HepG2 (cell line): ENCODE results near the gene TBCCD1. TPM values are rescaled to one million over a fixed set of nuclear protein-coding genes. Genes with fewer than 3 reads are reported as not detected.
A peak's percentile ranks its signal among the peaks of the same experiment; 100 is the strongest.

Experiments
- CSRNP2 ChIP-seq: sonication (generic); formaldehyde crosslinking; conservative IDR thresholded peaks from 2 replicates; pipeline ENCODE4 v1.8.0; 2022; ENCODE audit warnings: low read depth, missing genetic modification reagents
- EZH2 ChIP-seq: conservative IDR thresholded peaks from 2 replicates; pipeline ENCODE4 v1.6.1; 2012; ENCODE audit warnings: mild to moderate bottlenecking, low read depth, low read length, moderate library complexity
- HDAC2 ChIP-seq: sonication (generic); formaldehyde crosslinking; IDR thresholded peaks from 2 replicates; pipeline ENCODE4 v1.4.0; 2020; ENCODE audit warnings: missing genetic modification reagents
- IRF1 ChIP-seq: sonication (generic); formaldehyde crosslinking; IDR thresholded peaks from 2 replicates; pipeline ENCODE4 v1.4.0; 2020; ENCODE audit warnings: low read depth, mild to moderate bottlenecking, missing genetic modification reagents
- KDM5A ChIP-seq: fragments of 200-600 bp; sonication (generic); IDR thresholded peaks from 2 replicates; pipeline ENCODE4 v1.7.0; 2018; ENCODE audit warnings: antibody characterized with exemption, mild to moderate bottlenecking, low read length, borderline replicate concordance
- MAZ ChIP-seq, 2 experiments: sonication (generic) in 1 of 2; formaldehyde crosslinking in 1 of 2; IDR thresholded peaks; 2 replicates each; pipeline versions ENCODE4 v1.5.0 to v1.6.1; 2012 to 2020; ENCODE audit warnings: low read depth in 2 of 2, mild to moderate bottlenecking in 2 of 2, borderline replicate concordance in 1 of 2, improper control_type of control experiment in 1 of 2, low read length in 1 of 2, missing genetic modification reagents in 1 of 2, moderate library complexity in 1 of 2
- NFE2L2 ChIP-seq: fragments of 150-350 bp; IDR thresholded peaks from 2 replicates; pipeline ENCODE4 v1.6.1; 2014; ENCODE audit warnings: low read length
- NFYB ChIP-seq: sonication (generic); formaldehyde crosslinking; IDR thresholded peaks from 2 replicates; pipeline ENCODE4 v1.4.0; 2020; ENCODE audit warnings: missing genetic modification reagents
- PPARG ChIP-seq: conservative IDR thresholded peaks from 2 replicates; pipeline ENCODE4 v1.6.1; 2016; ENCODE audit warnings: missing biosample characterization, missing genetic modification reagents
- RBM22 ChIP-seq: fragments of 200-400 bp; formaldehyde crosslinking; optimal IDR thresholded peaks from 2 replicates; pipeline ENCODE3; 2017; ENCODE audit warnings: mild to moderate bottlenecking, low read length, moderate library complexity
- ZBTB33 ChIP-seq: sonication (generic); formaldehyde crosslinking; IDR thresholded peaks from 2 replicates; pipeline ENCODE4 v1.4.0; 2020; ENCODE audit warnings: missing genetic modification reagents
- ZBTB34 ChIP-seq: sonication (generic); formaldehyde crosslinking; IDR thresholded peaks from 2 replicates; pipeline ENCODE4 v1.8.0; 2022; ENCODE audit warnings: mild to moderate bottlenecking, missing genetic modification reagents
- ZBTB42 ChIP-seq: sonication (generic); formaldehyde crosslinking; IDR thresholded peaks from 2 replicates; pipeline ENCODE4 v1.5.0; 2020; ENCODE audit warnings: mild to moderate bottlenecking, missing genetic modification reagents
- ZBTB44 ChIP-seq: sonication (generic); formaldehyde crosslinking; IDR thresholded peaks from 2 replicates; pipeline ENCODE4 v1.4.0; 2020; ENCODE audit warnings: missing genetic modification reagents
- ZBTB46 ChIP-seq: sonication (generic); formaldehyde crosslinking; IDR thresholded peaks from 2 replicates; pipeline ENCODE4 v1.4.0; 2020; ENCODE audit warnings: mild to moderate bottlenecking, missing genetic modification reagents, borderline replicate concordance
- ZNF780A ChIP-seq: sonication (generic); formaldehyde crosslinking; IDR thresholded peaks from 2 replicates; pipeline ENCODE4 v1.8.0; 2022; ENCODE audit warnings: mild to moderate bottlenecking, missing genetic modification reagents, moderate library complexity
- ZNF781 ChIP-seq: sonication (generic); formaldehyde crosslinking; IDR thresholded peaks from 2 replicates; pipeline ENCODE4 v1.5.1; 2020; ENCODE audit warnings: borderline replicate concordance, mild to moderate bottlenecking, missing genetic modification reagents; ENCODE audit errors: not compliant biosample characterization
- polyA plus RNA-seq, 8 experiments: library from polyadenylated mRNA; depleted of rRNA in 3 of 8; stranded (reverse) in 7 of 8; unstranded in 1 of 8; fragments of >200 nt; fragmentation: Illumina TruSeq in 4 of 8; extraction: Trizol in 4 of 8; gene quantifications; 2 replicates each; pipeline versions ENCODE4 v1.2.1 to v1.2.3, GENCODE V29; 2011 to 2016; ENCODE audit warnings: low read depth in 4 of 8, missing spikeins in 1 of 8, mixed read lengths in 1 of 8; ENCODE audit not compliant: insufficient read depth in 1 of 8
- total RNA-seq, 5 experiments: library from RNA; depleted of rRNA; stranded (reverse); fragments of >200 nt; fragmentation: Illumina TruSeq; extraction: Trizol; gene quantifications; 2 replicates each; pipeline ENCODE4 v1.2.3, GENCODE V29; 2016; ENCODE audit warnings: low read depth in 1 of 5

TBCCD1 gene
- total and polyA plus RNA-seq, 2 of the 13 experiments (the other 11 are each of a cell fraction or from before 2014, with no cell fraction given) = 13.6 to 16.2 TPM

GRCh38 chr3:186614597-186615483, 47.7 kb upstream of the TBCCD1 start (continued):
- no peak for TF ChIP-seq ZBTB34 (CRISPR knock-in tag)
- TF ChIP-seq ZBTB33 (CRISPR knock-in tag) = 0 out of 2 replicates have a peak, but pooled peaks have one; percentile 28
- TF ChIP-seq MAZ (IDR thresholded peaks at IDR 0.05; ENCODE audit: borderline replicate concordance, low read depth, low read length) = no peak
- no peak for TF ChIP-seq MAZ (CRISPR knock-in tag; IDR thresholded peaks at IDR 0.05; ENCODE audit: low read depth)
- peak; percentile 79 for TF ChIP-seq ZNF781 (CRISPR knock-in tag)
- no peak for TF ChIP-seq EZH2
- TF ChIP-seq NFE2L2 = no peak
- TF ChIP-seq CSRNP2 (CRISPR knock-in tag) = peak; percentile 72; the same call in 1 of the 2 replicates
- TF ChIP-seq ZNF780A (CRISPR knock-in tag) = 0 out of 2 replicates have a peak, but pooled peaks have one; percentile 65
- TF ChIP-seq NFYB (CRISPR knock-in tag) = 0 out of 2 replicates have a peak, but pooled peaks have one; percentile 7
- no peak for TF ChIP-seq ZBTB46 (CRISPR knock-in tag)
- TF ChIP-seq ZBTB44 (CRISPR knock-in tag) = no peak
- peak; percentile 14; the same call in 1 of the 2 replicates for TF ChIP-seq HDAC2 (CRISPR knock-in tag)
- TF ChIP-seq RBM22 = peak; percentile 95
- no peak; the same call in 1 of the 2 replicates for TF ChIP-seq IRF1 (CRISPR knock-in tag)
- TF ChIP-seq ZBTB42 (CRISPR knock-in tag) = no peak
- peak; percentile 30; the same call in 1 of the 2 replicates for TF ChIP-seq KDM5A
- no peak for TF ChIP-seq PPARG (CRISPR knock-in tag)
